NB4 (cell line): ENCODE measurements around the gene ABCC8.

Experiments
- DNase-seq: peaks from one replicate; pipeline ENCODE4 v3.0.0; 2010; ENCODE audit warnings: low read depth
- H3K4me3 ChIP-seq: one replicate; pipeline ENCODE4 v1.5.1; 2011; ENCODE audit warnings: mild to moderate bottlenecking, low read depth, low read length, moderate library complexity
- CTCF ChIP-seq: IDR thresholded peaks from one replicate; pipeline ENCODE4 v1.5.1; 2012; ENCODE audit warnings: low read depth, low read length
- MAX ChIP-seq: IDR thresholded peaks from 2 replicates; pipeline ENCODE4 v1.6.1; 2011; ENCODE audit warnings: low read depth, low read length
- MYC ChIP-seq: IDR thresholded peaks from 2 replicates; pipeline ENCODE4 v1.6.1; 2011; ENCODE audit warnings: low read depth, low read length
- POLR2A ChIP-seq: IDR thresholded peaks from 2 replicates; pipeline ENCODE4 v1.6.1; 2011; ENCODE audit warnings: mild to moderate bottlenecking; ENCODE audit not compliant: insufficient read length; ENCODE audit errors: extremely low read depth

Gene ABCC8

DNA sequence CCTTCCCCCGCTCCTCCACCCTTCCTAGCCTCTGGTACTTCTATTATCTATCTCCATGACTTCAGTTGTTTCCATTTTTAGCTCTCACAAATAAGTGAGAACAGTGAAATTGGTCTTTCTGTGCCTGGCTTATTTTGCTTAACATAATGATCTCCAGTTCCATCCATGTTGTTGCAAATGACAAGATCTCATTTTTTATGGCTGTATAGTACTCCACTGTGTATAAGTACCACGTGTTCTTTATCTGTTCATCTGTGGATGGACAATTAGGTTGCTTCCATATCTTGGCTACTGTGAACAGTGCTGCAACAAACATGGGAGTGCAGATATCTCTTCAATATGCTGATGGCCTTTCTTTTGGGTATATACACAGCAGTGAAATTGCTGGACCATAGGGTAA is 6.9 kb upstream of the ABCC8 start:
- DNase-seq: no peak
- no peak for TF ChIP-seq CTCF
- TF ChIP-seq MAX: no peak
- no peak for TF ChIP-seq MYC
- no peak for TF ChIP-seq POLR2A
- H3K4me3 ChIP-seq: no peak overlapping the region

DNA sequence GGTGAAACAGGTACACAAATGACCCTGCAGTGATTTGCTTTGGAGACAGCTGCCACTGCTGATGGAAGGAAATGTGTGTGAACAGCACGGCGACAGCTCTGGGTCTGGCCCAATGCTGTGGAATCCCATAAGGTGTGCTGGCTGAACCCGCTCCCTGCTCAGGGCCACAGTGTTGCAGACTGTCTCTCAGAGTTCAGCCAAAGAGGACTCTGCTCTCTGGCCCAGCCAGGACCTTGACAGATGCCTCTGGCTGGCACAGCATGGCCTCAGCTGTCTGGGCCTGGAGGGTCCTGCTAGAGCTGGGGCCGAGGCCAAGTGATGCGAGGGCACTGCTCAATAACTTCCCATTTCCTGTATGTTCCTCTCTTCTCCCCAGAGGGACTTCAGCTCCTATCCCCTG is 5.3 kb upstream of the ABCC8 start:
- no peak for DNase-seq
- no peak overlapping the region for H3K4me3 ChIP-seq
- no peak for TF ChIP-seq CTCF
- TF ChIP-seq POLR2A: no peak
- no peak for TF ChIP-seq MYC
- no peak for TF ChIP-seq MAX

- no peak for TF ChIP-seq CTCF
- TF ChIP-seq POLR2A: no peak
- no peak for TF ChIP-seq MYC
- no peak for TF ChIP-seq MAX
- H3K4me3 ChIP-seq: no peak overlapping the region
- no peak for DNase-seq
Measured at GRCh38 chr11:17479284-17480214, 2.9 kb upstream of the ABCC8 start.

DNA sequence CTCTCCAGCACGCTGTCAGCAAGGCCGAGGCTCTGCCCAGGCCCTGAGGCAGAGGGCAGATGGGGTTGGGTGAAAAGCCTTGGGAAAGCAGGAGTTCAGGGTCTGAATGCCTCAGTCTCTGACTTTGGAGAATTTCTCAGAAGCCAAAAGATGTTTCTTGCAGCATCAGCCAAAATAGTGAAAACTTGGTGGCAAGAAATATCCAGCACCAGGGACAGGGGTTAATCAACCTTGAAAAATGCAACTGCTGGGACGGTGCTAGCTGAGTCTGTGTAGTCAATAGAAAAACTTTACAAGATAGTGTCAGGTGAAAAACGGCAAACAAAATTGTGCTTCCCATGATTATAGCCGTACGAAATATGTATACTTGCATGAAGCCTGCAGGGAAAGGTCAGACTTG is 1.4 kb upstream of the ABCC8 start:
- DNase-seq: no peak
- TF ChIP-seq MAX (no peak), POLR2A (no peak), MYC (no peak), CTCF (no peak)
- H3K4me3 ChIP-seq: no peak overlapping the region

DNA sequence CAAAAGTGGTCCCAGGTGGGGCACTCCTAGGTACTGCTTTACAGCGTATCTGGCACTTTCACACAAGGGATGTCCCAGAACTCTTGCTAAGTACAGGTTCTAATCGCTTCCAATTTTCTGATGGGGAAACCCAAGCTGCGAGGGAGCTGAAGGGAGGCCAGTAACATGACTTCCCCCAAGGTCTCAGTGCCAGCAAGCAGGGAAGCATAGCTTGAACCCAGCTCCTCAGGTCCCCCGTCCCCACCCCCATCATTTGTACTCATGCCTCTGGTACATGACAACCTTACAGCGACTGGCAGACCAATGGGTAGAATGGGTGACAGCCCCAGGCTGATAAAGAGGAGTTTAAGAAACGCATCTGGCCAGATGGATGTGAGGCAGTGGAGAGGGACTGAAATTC is 716 bp upstream of the ABCC8 start:
- no peak for DNase-seq
- H3K4me3 ChIP-seq: no peak overlapping the region
- no peak for TF ChIP-seq MAX
- no peak for TF ChIP-seq CTCF
- TF ChIP-seq POLR2A: no peak
- TF ChIP-seq MYC: no peak

- TF ChIP-seq POLR2A: no peak
- TF ChIP-seq MYC: no peak
- no peak for TF ChIP-seq MAX
- no peak for TF ChIP-seq CTCF
- H3K4me3 ChIP-seq: no peak overlapping the region
- no peak for DNase-seq
Measured at GRCh38 chr11:17477084-17477333, 364 bp upstream of the ABCC8 start.
